SK-N-SH (cell line): Measurements from ENCODE around the gene STAT5B. TPM values are rescaled to one million over a fixed set of nuclear protein-coding genes. Genes with fewer than 3 reads are reported as not detected.
A peak's percentile ranks its signal among the peaks of the same experiment; 100 is the strongest.

Experiments used
- CTCF ChIA-PET: fragments of 300-600, 350-600 bp; formaldehyde crosslinking; extraction: SDS; loops from one replicate; lab custom pipeline; 2021; lab: Yijun Ruan, JAX
- POLR2A ChIA-PET: fragments of 350-600 bp; sonication (Branson Sonifier 250); formaldehyde crosslinking; extraction: SDS; loops from one replicate; lab custom pipeline; 2020; ENCODE audit warnings: antibody characterized with exemption, inconsistent platforms; lab: Yijun Ruan, JAX
- DNase-seq: peaks from one replicate; pipeline ENCODE4 v3.0.0; 2012
- H2AFZ ChIP-seq: fragments of 200-600 bp; sonication (generic); 2 replicates; pipeline ENCODE4 v1.8.1; 2016; ENCODE audit warnings: antibody characterized with exemption, mild to moderate bottlenecking, low read depth
- H3F3A ChIP-seq: fragments of 200-600 bp; sonication (generic); replicated peaks from 2 replicates; pipeline ENCODE3; 2016; ENCODE audit warnings: antibody characterized with exemption, mild to moderate bottlenecking; ENCODE audit not compliant: insufficient read depth
- H3K27ac ChIP-seq, 2 experiments: fragments of 200-500 bp in 1 of 2; fragments of 200-600 bp in 1 of 2; sonication (Bioruptor generic) in 1 of 2; sonication (generic), shearing (Covaris generic) in 1 of 2; 2 replicates each; pipeline versions ENCODE4 v1.5.1 to v1.6.1; 2014 to 2016; ENCODE audit warnings: low read depth in 2 of 2, inconsistent platforms in 1 of 2, low read length in 1 of 2, mild to moderate bottlenecking in 1 of 2, mixed read lengths in 1 of 2
- H3K27me3 ChIP-seq: fragments of 200-600 bp; sonication (generic), shearing (Covaris generic); 2 replicates; pipeline ENCODE4 v1.6.1; 2016; ENCODE audit warnings: mixed run types; ENCODE audit not compliant: insufficient read depth
- H3K36me3 ChIP-seq, 2 experiments: fragments of 200-500 bp in 1 of 2; fragments of 200-600 bp in 1 of 2; sonication (Bioruptor generic) in 1 of 2; sonication (generic) in 1 of 2; replicated peaks in 1 of 2; 2 replicates each; pipeline versions ENCODE3 to v1.5.1; 2014 to 2016; ENCODE audit warnings: low read length in 1 of 2, mild to moderate bottlenecking in 1 of 2; ENCODE audit not compliant: insufficient read depth in 2 of 2, control insufficient read depth in 1 of 2
- H3K4me1 ChIP-seq, 2 experiments: fragments of 200-500 bp in 1 of 2; fragments of 200-600 bp in 1 of 2; sonication (Bioruptor generic) in 1 of 2; sonication (generic), shearing (Covaris generic) in 1 of 2; 2 replicates each; pipeline versions ENCODE4 v1.5.1 to v1.6.1; 2014 to 2016; ENCODE audit warnings: low read depth in 1 of 2, low read length in 1 of 2, mixed run types in 1 of 2; ENCODE audit not compliant: insufficient read depth in 2 of 2, control insufficient read depth in 1 of 2
- H3K4me2 ChIP-seq: fragments of 200-600 bp; sonication (generic), shearing (Covaris generic); 2 replicates; pipeline ENCODE4 v1.6.1; 2017; ENCODE audit warnings: mixed run types
- H3K4me3 ChIP-seq, 2 experiments: fragments of 200-500 bp in 1 of 2; fragments of 200-600 bp in 1 of 2; sonication (Bioruptor generic) in 1 of 2; sonication (generic), shearing (Covaris generic) in 1 of 2; 2 replicates each; pipeline versions ENCODE4 v1.5.1 to v1.8.1; 2014 to 2016; ENCODE audit warnings: low read depth in 2 of 2, inconsistent platforms in 1 of 2, low read length in 1 of 2, mild to moderate bottlenecking in 1 of 2, mixed read lengths in 1 of 2, moderate library complexity in 1 of 2
- H3K79me2 ChIP-seq: fragments of 200-600 bp; sonication (generic); 2 replicates; pipeline ENCODE4 v1.8.1; 2017; ENCODE audit warnings: mild to moderate bottlenecking; ENCODE audit not compliant: insufficient read depth
- H3K9ac ChIP-seq: fragments of 200-600 bp; sonication (generic); 2 replicates; pipeline ENCODE4 v1.6.1; 2017; ENCODE audit warnings: mixed run types
- H3K9me2 ChIP-seq: fragments of 200-600 bp; sonication (generic); 2 replicates; pipeline ENCODE4 v1.6.1; 2017; ENCODE audit warnings: mixed run types
- H3K9me3 ChIP-seq: fragments of 200-600 bp; sonication (generic); 2 replicates; pipeline ENCODE4 v1.6.1; 2017; ENCODE audit warnings: mixed run types, mild to moderate bottlenecking, moderate library complexity
- H4K20me1 ChIP-seq: fragments of 200-600 bp; sonication (generic); 2 replicates; pipeline ENCODE4 v1.6.1; 2017; ENCODE audit warnings: mild to moderate bottlenecking, mixed run types; ENCODE audit not compliant: insufficient read depth
- CTCF ChIP-seq: fragments of 200-600 bp; sonication (generic); IDR thresholded peaks from 2 replicates; pipeline ENCODE4 v1.6.1; 2017; ENCODE audit warnings: antibody characterized with exemption, mild to moderate bottlenecking, moderate library complexity
- NRF1 ChIP-seq: IDR thresholded peaks from 2 replicates; pipeline ENCODE4 v1.6.1; 2012; ENCODE audit warnings: low read depth, mild to moderate bottlenecking, low read length
- POLR2AphosphoS5 ChIP-seq: IDR thresholded peaks from 2 replicates; pipeline ENCODE4 v1.6.1; 2012; ENCODE audit warnings: low read depth, low read length
- RCOR1 ChIP-seq: fragments of 150-350 bp; IDR thresholded peaks from 2 replicates; pipeline ENCODE4 v1.6.1; 2017; ENCODE audit warnings: antibody characterized with exemption, low read length
- WGBS: methylation state at CpG from one replicate; pipeline ENCODE4 v1.1.6; 2017; ENCODE audit warnings: low lambda C conversion rate; 5-methylcytosine and 5-hydroxymethylcytosine counted together
- polyA plus RNA-seq, 3 experiments: library from polyadenylated mRNA; depleted of rRNA; stranded (reverse); fragments of >200 nt; gene quantifications; 2 replicates each; pipeline ENCODE4 v1.2.3, GENCODE V29; 2012
- TF ChIP-seq, protein P1 (sequence below): IDR thresholded peaks from 2 replicates; pipeline ENCODE4 v1.4.0; 2012; ENCODE audit warnings: low read depth

The STAT5B gene
- polyA plus RNA-seq, 1 of the 3 experiments (the other 2 are of a cell fraction) = 23.6 TPM

GRCh38 chr17:42184713-42185620 lies 91.2 kb downstream of the STAT5B start, which contains the start of gene HCRT:
Gene HCRT, minus strand, starts transcription at chr17:42185452. Its CDS starts 87 bp downstream, at chr17:42185365.
- POLR2A ChIA-PET = interaction anchor here (3.2 kb wide), 1 partner anchor 9 kb away, joined by 12 read pairs; the partner anchor contains the start of gene GHDC
- peak within 1 kb of the TSS; percentile 56; the same call in 1 of the 2 replicates for H3K4me2 ChIP-seq
- CTCF ChIA-PET = interaction anchor here (0.7 to 2.1 kb wide), 8 partner anchors 9 to 218 kb away, joined by 3 to 10 read pairs (median 3); partner anchors contain the start of gene KAT2A

DNA sequence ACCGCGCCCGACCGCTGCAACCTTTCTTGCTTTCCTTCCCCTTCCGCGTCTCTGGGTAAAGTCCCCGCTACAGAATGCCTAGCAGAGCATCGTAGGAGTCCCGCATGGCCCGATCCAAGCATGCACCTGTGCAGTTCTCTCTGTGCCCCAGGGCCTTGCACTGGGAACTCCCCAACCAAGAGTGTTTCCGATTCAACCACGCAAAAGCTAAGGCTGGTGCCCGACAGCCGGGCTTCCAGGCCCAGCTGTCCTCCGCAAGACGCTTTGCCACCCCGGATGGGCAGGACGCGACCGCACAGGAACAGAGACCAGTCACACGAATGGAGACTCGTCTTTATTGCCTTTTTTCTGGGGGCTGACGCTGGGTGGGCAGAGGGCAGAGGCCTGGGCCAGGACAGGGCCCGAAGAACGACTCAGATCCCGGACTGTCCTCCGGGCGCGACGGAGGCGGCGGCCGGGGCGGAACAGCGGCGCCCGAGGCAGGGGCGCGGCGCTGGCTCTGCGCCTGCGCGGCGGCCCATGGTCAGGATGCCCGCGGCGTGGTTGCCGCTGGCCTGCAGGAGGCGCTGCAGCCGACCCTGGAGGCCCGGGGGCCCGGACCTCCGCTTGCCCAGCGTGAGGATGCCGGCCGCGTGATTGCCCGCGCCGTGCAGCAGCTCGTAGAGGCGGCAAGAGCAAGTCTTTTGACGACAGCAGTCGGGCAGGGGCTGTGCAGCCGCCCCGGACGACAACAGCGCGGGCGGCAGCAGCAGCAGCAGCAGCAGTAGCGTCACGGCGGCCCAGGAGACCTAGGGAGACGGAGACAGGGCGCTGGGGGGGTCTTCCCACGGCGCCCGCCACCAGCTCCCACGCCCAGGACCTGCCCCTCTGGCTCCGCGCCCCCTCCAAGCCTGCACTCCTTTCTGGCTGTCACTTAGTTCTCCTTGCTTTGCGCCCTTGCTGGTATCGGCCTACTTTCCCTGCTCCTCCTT lies 92.2 kb downstream of the STAT5B start:
- TF ChIP-seq, protein P1, sequence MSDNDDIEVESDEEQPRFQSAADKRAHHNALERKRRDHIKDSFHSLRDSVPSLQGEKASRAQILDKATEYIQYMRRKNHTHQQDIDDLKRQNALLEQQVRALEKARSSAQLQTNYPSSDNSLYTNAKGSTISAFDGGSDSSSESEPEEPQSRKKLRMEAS = peak; percentile 82; the same call in 1 of the 2 replicates
- TF ChIP-seq NRF1 (peak; percentile 78), CTCF (peak; percentile 70), POLR2AphosphoS5 (no peak)

More at GRCh38 chr17:42184713-42185620, 91.2 kb downstream of the STAT5B start, which contains the start of gene HCRT:
- Histone ChIP-seq H3K36me3 (no peaks in the 10 kb centered on the region), H3K27me3 (no peaks in the 10 kb centered on the region), H3K4me1 (peaks cover 4 to 15% of the 10 kb centered on the region in 2 experiments; a peak in 2 of 4 replicates), H3K27ac (no peak within 1 kb of the TSS), H3K9me3 (no peaks in the 10 kb centered on the region), H3K9ac (no peak within 1 kb of the TSS), H3K4me3 (peak within 1 kb of the TSS in 1 of 2 experiments; percentile 41; a peak in 1 of 4 replicates)
- WGBS = 95% methylated on average over 5 of the region's 11 CpGs
- no peak for DNase-seq
- no peak for TF ChIP-seq RCOR1
- TF ChIP-seq, all 33 proteins: peak for 0
- no peaks in the 10 kb centered on the region for H3K9me2 ChIP-seq
- no peaks in the 10 kb centered on the region for H4K20me1 ChIP-seq
- H3F3A ChIP-seq = peaks cover 11% of the 10 kb centered on the region
- no peaks in the 10 kb centered on the region for H3K79me2 ChIP-seq
- H2AFZ ChIP-seq = no peak within 1 kb of the TSS

More for the DNA sequence above, 92.2 kb downstream of the STAT5B start:
- no peaks in the 10 kb centered on the region for H3K9me3 ChIP-seq
- H4K20me1 ChIP-seq = no peaks in the 10 kb centered on the region
- peaks cover 4 to 15% of the 10 kb centered on the region in 2 experiments; a peak in 2 of 4 replicates for H3K4me1 ChIP-seq
- no peaks in the 10 kb centered on the region for H3K36me3 ChIP-seq
- H3K27me3 ChIP-seq = no peaks in the 10 kb centered on the region
- no peak overlapping the region for H3K27ac ChIP-seq
- peak; percentile 94 for DNase-seq
- H3K4me3 ChIP-seq = peak overlapping the region; percentile 28 to 41; a peak in 3 of 4 replicates
- ChIA-PET POLR2A (interaction anchor here (3.2 kb wide), 1 partner anchor 10 kb away, joined by 12 read pairs; the partner anchor contains the start of gene GHDC), CTCF (interaction anchor here (0.7 to 2.1 kb wide), 9 partner anchors 10 to 219 kb away, joined by 3 to 10 read pairs (median 3); partner anchors contain the start of gene KAT2A)
- 56% methylated on average over 48 of the region's 83 CpGs for WGBS
- peak overlapping the region; percentile 56; the same call in 1 of the 2 replicates for H2AFZ ChIP-seq
- H3K4me2 ChIP-seq = peak overlapping the region; percentile 56; the same call in 1 of the 2 replicates
- peaks cover 11% of the 10 kb centered on the region for H3F3A ChIP-seq
- no peak overlapping the region for H3K9ac ChIP-seq
- H3K9me2 ChIP-seq = no peaks in the 10 kb centered on the region
- H3K79me2 ChIP-seq = no peaks in the 10 kb centered on the region
